ENCODE results near the gene ZNF57. TPM values are rescaled to one million over a fixed set of nuclear protein-coding genes. Genes with fewer than 3 reads are reported as not detected.

ZNF57 gene
- total and polyA plus RNA-seq, 9 of the 15 experiments (the other 6 are each of a cell fraction or from before 2014, with no cell fraction given), result 3.9 to 13.5 (median 7.8) TPM

DNA sequence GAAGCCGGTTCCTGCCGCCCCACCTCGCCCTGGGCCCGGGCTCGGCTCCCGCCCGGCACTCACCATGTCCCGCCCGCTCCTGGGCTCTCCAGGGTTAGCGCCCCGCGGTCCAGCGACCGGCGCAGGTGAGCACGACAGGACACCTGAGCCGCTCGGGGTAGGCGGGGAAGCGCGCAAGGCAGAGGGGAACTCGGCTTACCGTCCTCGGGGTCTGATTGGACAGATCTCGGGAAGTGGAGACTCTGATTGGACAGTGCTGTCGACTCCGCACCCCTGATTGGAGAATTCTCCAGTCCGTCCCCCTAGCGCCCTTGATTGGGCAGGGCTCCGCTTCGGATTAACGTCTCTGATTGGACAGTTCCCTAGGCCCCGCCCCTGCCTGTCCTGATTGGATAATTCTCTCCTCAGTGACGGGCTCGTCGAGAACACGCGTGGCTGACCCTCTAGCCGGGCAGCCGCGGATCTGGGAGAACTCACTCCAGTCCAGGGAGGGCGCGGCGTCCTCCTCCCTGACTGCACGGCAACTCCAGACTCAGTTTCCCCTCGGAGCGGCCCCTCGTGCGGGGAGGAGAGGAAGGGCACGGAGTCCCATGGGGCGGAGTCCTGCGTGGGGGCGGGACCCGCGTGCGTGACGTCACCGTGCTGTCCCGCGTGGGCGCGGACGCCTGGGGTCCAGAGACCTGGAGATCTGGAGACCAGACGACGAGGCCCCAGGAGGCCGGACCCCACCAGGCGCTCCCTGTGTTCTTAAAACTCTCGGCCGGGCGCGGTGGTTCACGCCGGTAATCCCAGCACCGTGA lies 44.2 kb downstream of the ZNF57 start, which contains the start of gene ZNF77 (continued):
- TF ChIP-seq GATAD2A (IDR thresholded peaks at IDR 0.05) (peak; percentile 99), ZNF232 (CRISPR knock-in tag; IDR thresholded peaks at IDR 0.05) (peak; percentile 60; the same call in 1 of the 2 replicates), ZNF830 (CRISPR knock-in tag; IDR thresholded peaks at IDR 0.05) (no peak), TCF3 (CRISPR knock-in tag; IDR thresholded peaks at IDR 0.05) (no peak), HMBOX1 (IDR thresholded peaks at IDR 0.05) (no peak), ARNT (IDR thresholded peaks at IDR 0.05) (no peak), GATA2 (CRISPR knock-in tag; IDR thresholded peaks at IDR 0.05) (no peak), MITF (IDR thresholded peaks at IDR 0.05) (no peak), ZNF239 (CRISPR knock-in tag; IDR thresholded peaks at IDR 0.05) (0 out of 2 replicates have a peak, but pooled peaks have one; percentile 5), CREB5 (CRISPR knock-in tag; IDR thresholded peaks at IDR 0.05) (no peak), HNRNPUL1 (IDR thresholded peaks at IDR 0.05; ENCODE audit: low read length) (no peak), BCL6 (CRISPR knock-in tag; IDR thresholded peaks at IDR 0.05) (no peak), ZNF57 (CRISPR knock-in tag; IDR thresholded peaks at IDR 0.05) (0 out of 2 replicates have a peak, but pooled peaks have one; percentile 33), ZC3H11A (IDR thresholded peaks at IDR 0.05; ENCODE audit: low read depth, low read length) (no peak), NFIX (CRISPR knock-in tag; IDR thresholded peaks at IDR 0.05; ENCODE audit: low read depth) (no peak), YBX1 (IDR thresholded peaks at IDR 0.05) (no peak), ZBTB17 (CRISPR knock-in tag; IDR thresholded peaks at IDR 0.05) (peak; percentile 85), POLR2H (tag; IDR thresholded peaks at IDR 0.05; ENCODE audit: low read depth) (peak; percentile 29; the same call in 1 of the 2 replicates), NRF1 (conservative IDR thresholded peaks at IDR 0.05 in 1 of 2, IDR thresholded peaks at IDR 0.05 in 1 of 2) (peak; percentile 83 to 85)
- TF ChIP-seq, protein P1, sequence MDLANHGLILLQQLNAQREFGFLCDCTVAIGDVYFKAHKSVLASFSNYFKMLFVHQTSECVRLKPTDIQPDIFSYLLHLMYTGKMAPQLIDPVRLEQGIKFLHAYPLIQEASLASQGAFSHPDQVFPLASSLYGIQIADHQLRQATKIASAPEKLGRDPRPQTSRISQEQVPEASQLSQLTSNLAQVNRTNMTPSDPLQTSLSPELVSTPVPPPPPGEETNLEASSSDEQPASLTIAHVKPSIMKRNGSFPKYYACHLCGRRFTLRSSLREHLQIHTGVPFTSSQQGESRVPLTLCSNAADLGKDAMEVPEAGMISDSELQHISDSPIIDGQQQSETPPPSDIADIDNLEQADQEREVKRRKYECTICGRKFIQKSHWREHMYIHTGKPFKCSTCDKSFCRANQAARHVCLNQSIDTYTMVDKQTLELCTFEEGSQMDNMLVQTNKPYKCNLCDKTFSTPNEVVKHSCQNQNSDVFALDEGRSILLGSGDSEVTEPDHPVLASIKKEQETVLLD (IDR thresholded peaks at IDR 0.05), result peak; percentile 97
- TF ChIP-seq, protein P2, sequence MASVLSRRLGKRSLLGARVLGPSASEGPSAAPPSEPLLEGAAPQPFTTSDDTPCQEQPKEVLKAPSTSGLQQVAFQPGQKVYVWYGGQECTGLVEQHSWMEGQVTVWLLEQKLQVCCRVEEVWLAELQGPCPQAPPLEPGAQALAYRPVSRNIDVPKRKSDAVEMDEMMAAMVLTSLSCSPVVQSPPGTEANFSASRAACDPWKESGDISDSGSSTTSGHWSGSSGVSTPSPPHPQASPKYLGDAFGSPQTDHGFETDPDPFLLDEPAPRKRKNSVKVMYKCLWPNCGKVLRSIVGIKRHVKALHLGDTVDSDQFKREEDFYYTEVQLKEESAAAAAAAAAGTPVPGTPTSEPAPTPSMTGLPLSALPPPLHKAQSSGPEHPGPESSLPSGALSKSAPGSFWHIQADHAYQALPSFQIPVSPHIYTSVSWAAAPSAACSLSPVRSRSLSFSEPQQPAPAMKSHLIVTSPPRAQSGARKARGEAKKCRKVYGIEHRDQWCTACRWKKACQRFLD (CRISPR knock-in tag; IDR thresholded peaks at IDR 0.05), result peak; percentile 87
- TF ChIP-seq, protein P3, sequence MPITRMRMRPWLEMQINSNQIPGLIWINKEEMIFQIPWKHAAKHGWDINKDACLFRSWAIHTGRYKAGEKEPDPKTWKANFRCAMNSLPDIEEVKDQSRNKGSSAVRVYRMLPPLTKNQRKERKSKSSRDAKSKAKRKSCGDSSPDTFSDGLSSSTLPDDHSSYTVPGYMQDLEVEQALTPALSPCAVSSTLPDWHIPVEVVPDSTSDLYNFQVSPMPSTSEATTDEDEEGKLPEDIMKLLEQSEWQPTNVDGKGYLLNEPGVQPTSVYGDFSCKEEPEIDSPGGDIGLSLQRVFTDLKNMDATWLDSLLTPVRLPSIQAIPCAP (CRISPR knock-in tag; IDR thresholded peaks at IDR 0.05; ENCODE audit: borderline replicate concordance), result no peak

Data from K562 (cell line).